BLaER1 (cell line): Measurements from ENCODE around the gene ASF1A.

Experiments used
- H3K27ac ChIP-seq: shearing (Covaris generic); formaldehyde crosslinking; 2 replicates; pipeline ENCODE4 v1.8.1; 2022
- H3K27me3 ChIP-seq: shearing (Covaris generic); formaldehyde crosslinking; 2 replicates; pipeline ENCODE4 v1.8.1; 2022
- H3K36me3 ChIP-seq: shearing (Covaris generic); formaldehyde crosslinking; 2 replicates; pipeline ENCODE4 v1.8.1; 2022
- H3K4me1 ChIP-seq: shearing (Covaris generic); formaldehyde crosslinking; 2 replicates; pipeline ENCODE4 v1.8.1; 2022
- H3K4me2 ChIP-seq: shearing (Covaris generic); formaldehyde crosslinking; 2 replicates; pipeline ENCODE4 v1.8.1; 2022
- H3K4me3 ChIP-seq: shearing (Covaris generic); formaldehyde crosslinking; 2 replicates; pipeline ENCODE4 v1.8.1; 2022
- H3K9ac ChIP-seq: shearing (Covaris generic); formaldehyde crosslinking; 2 replicates; pipeline ENCODE4 v1.8.1; 2022
- H3K9me3 ChIP-seq: shearing (Covaris generic); formaldehyde crosslinking; 2 replicates; pipeline ENCODE4 v1.8.1; 2022
- H4K20me1 ChIP-seq: shearing (Covaris generic); formaldehyde crosslinking; 2 replicates; pipeline ENCODE4 v1.8.1; 2022
- Cebpa-rat ChIP-seq: shearing (Covaris generic); IDR thresholded peaks from 2 replicates; pipeline ENCODE4 v1.8.1; 2022

Gene ASF1A

GRCh38 chr6:118877806-118878205 is 16.1 kb upstream of the ASF1A start:
- no peak overlapping the region for H3K9ac ChIP-seq
- H3K4me1 ChIP-seq: peaks cover 11% of the 10 kb centered on the region
- no peaks in the 10 kb centered on the region for H4K20me1 ChIP-seq
- no peak for TF ChIP-seq Cebpa-rat
- H3K4me3 ChIP-seq: no peak overlapping the region
- no peak overlapping the region for H3K27ac ChIP-seq
- no peaks in the 10 kb centered on the region for H3K9me3 ChIP-seq
- H3K36me3 ChIP-seq: peaks cover 7% of the 10 kb centered on the region; the same call in 1 of the 2 replicates
- H3K4me2 ChIP-seq: no peak overlapping the region
- no peaks in the 10 kb centered on the region for H3K27me3 ChIP-seq

GRCh38 chr6:118881440-118882313 is 12.3 kb upstream of the ASF1A start:
- H3K36me3 ChIP-seq: no peaks in the 10 kb centered on the region
- no peak for TF ChIP-seq Cebpa-rat
- 0 out of 2 replicates have a peak, but pooled peaks cover under 1% of the 10 kb centered on the region for H4K20me1 ChIP-seq
- peaks cover 11% of the 10 kb centered on the region for H3K4me1 ChIP-seq
- H3K9ac ChIP-seq: no peak overlapping the region
- no peak overlapping the region for H3K27ac ChIP-seq
- H3K4me3 ChIP-seq: no peak overlapping the region
- H3K9me3 ChIP-seq: no peaks in the 10 kb centered on the region
- peak overlapping the region; percentile 33; the same call in 1 of the 2 replicates for H3K4me2 ChIP-seq
- no peaks in the 10 kb centered on the region for H3K27me3 ChIP-seq

GRCh38 chr6:118882314-118882905 is 11.5 kb upstream of the ASF1A start:
- no peak overlapping the region for H3K4me2 ChIP-seq
- H3K9ac ChIP-seq: no peak overlapping the region
- no peak for TF ChIP-seq Cebpa-rat
- 0 out of 2 replicates have a peak, but pooled peaks cover 4% of the 10 kb centered on the region for H4K20me1 ChIP-seq
- peaks cover 11% of the 10 kb centered on the region for H3K4me1 ChIP-seq
- no peaks in the 10 kb centered on the region for H3K9me3 ChIP-seq
- H3K36me3 ChIP-seq: no peaks in the 10 kb centered on the region
- no peak overlapping the region for H3K27ac ChIP-seq
- H3K4me3 ChIP-seq: no peak overlapping the region
- no peaks in the 10 kb centered on the region for H3K27me3 ChIP-seq

- Histone ChIP-seq H3K4me2 (no peak overlapping the region), H3K9ac (no peak overlapping the region), H3K4me3 (no peak overlapping the region), H3K4me1 (peaks cover 14% of the 10 kb centered on the region), H3K9me3 (no peaks in the 10 kb centered on the region), H3K36me3 (no peaks in the 10 kb centered on the region), H3K27ac (no peak overlapping the region), H3K27me3 (no peaks in the 10 kb centered on the region), H4K20me1 (0 out of 2 replicates have a peak, but pooled peaks cover 4% of the 10 kb centered on the region)
- TF ChIP-seq Cebpa-rat: no peak
These were observed 7.3 kb upstream of the ASF1A start for GRCh38 chr6:118886641-118887040.

- no peak overlapping the region for H3K9ac ChIP-seq
- H3K36me3 ChIP-seq: no peaks in the 10 kb centered on the region
- H4K20me1 ChIP-seq: 0 out of 2 replicates have a peak, but pooled peaks cover 5% of the 10 kb centered on the region
- no peak overlapping the region for H3K4me2 ChIP-seq
- peaks cover 21% of the 10 kb centered on the region for H3K4me1 ChIP-seq
- no peak for TF ChIP-seq Cebpa-rat
- no peak overlapping the region for H3K27ac ChIP-seq
- H3K27me3 ChIP-seq: no peaks in the 10 kb centered on the region
- no peak overlapping the region for H3K4me3 ChIP-seq
- H3K9me3 ChIP-seq: no peaks in the 10 kb centered on the region
These were observed 4.8 kb upstream of the ASF1A start for GRCh38 chr6:118889163-118889562.

GRCh38 chr6:118890997-118891790 is 2.8 kb upstream of the ASF1A start:
- Histone ChIP-seq H3K4me3 (no peak overlapping the region), H3K27ac (no peak overlapping the region), H3K4me1 (peaks cover 26% of the 10 kb centered on the region), H4K20me1 (peaks cover 19% of the 10 kb centered on the region), H3K9me3 (no peaks in the 10 kb centered on the region), H3K27me3 (no peaks in the 10 kb centered on the region), H3K36me3 (no peaks in the 10 kb centered on the region), H3K4me2 (peak overlapping the region; percentile 77), H3K9ac (no peak overlapping the region)
- TF ChIP-seq Cebpa-rat: no peak

GRCh38 chr6:118892355-118892991 is 1.5 kb upstream of the ASF1A start:
- Histone ChIP-seq H3K27me3 (no peaks in the 10 kb centered on the region), H3K36me3 (peaks cover 4% of the 10 kb centered on the region; the same call in 1 of the 2 replicates), H3K4me2 (peak overlapping the region; percentile 77), H3K9me3 (no peaks in the 10 kb centered on the region), H3K27ac (peak overlapping the region; percentile 83), H3K4me1 (peaks cover 39% of the 10 kb centered on the region), H3K4me3 (peak overlapping the region; percentile 95), H4K20me1 (peaks cover 28% of the 10 kb centered on the region), H3K9ac (peak overlapping the region; percentile 99)
- TF ChIP-seq Cebpa-rat: no peak

GRCh38 chr6:118893064-118893806 is 717 bp upstream of the ASF1A start:
- peaks cover 9% of the 10 kb centered on the region; the same call in 1 of the 2 replicates for H3K36me3 ChIP-seq
- peaks cover 42% of the 10 kb centered on the region for H3K4me1 ChIP-seq
- H3K9me3 ChIP-seq: no peaks in the 10 kb centered on the region

More at GRCh38 chr6:118893064-118893806, 717 bp upstream of the ASF1A start:
- peak overlapping the region; percentile 99 for H3K9ac ChIP-seq
- peak overlapping the region; percentile 95 for H3K4me3 ChIP-seq
- peaks cover 35% of the 10 kb centered on the region for H4K20me1 ChIP-seq
- no peaks in the 10 kb centered on the region for H3K27me3 ChIP-seq
- H3K4me2 ChIP-seq: peak overlapping the region; percentile 77
- peak overlapping the region; percentile 83 for H3K27ac ChIP-seq
- TF ChIP-seq Cebpa-rat: no peak
